ENCODE results near the gene SF1.

- TF ChIP-seq CTCF (IDR thresholded peaks at IDR 0.05; ENCODE audit: borderline replicate concordance, extremely low read depth, low read length, poor library complexity, severe bottlenecking), result no peak
- TF ChIP-seq EZH2 (IDR thresholded peaks at IDR 0.05; ENCODE audit: borderline replicate concordance, low read depth, low read length, severe bottlenecking), result no peak
These were observed 32.6 kb downstream of the SF1 start for GRCh38 chr11:64745521-64746328.
